SK-N-SH (cell line): Measurements from ENCODE around the gene ZNF275.

Source experiments
- EZH2phosphoT487 ChIP-seq: fragments of 200-600 bp; sonication (generic); IDR thresholded peaks from 2 replicates; pipeline ENCODE4 v1.6.1; 2017; ENCODE audit warnings: low read depth, mixed run types, mild to moderate bottlenecking, antibody characterized with exemption, moderate library complexity, borderline replicate concordance
- FOXM1 ChIP-seq: IDR thresholded peaks from 2 replicates; pipeline ENCODE4 v1.4.0; 2012; ENCODE audit warnings: low read depth, mild to moderate bottlenecking
- GABPA ChIP-seq: IDR thresholded peaks from 2 replicates; pipeline ENCODE4 v1.4.0; 2012; ENCODE audit warnings: low read depth, mild to moderate bottlenecking
- TAF1 ChIP-seq: IDR thresholded peaks from 2 replicates; pipeline ENCODE4 v1.6.1; 2012; ENCODE audit warnings: low read depth, mild to moderate bottlenecking, low read length, moderate library complexity, borderline replicate concordance
- TCF12 ChIP-seq: IDR thresholded peaks from 2 replicates; pipeline ENCODE4 v1.4.0; 2012
- TF ChIP-seq, protein P1 (sequence below): fragments of 200-600 bp; sonication (generic); IDR thresholded peaks from 2 replicates; pipeline ENCODE4 v1.6.1; 2017; ENCODE audit warnings: antibody characterized with exemption, mild to moderate bottlenecking, moderate library complexity
- TF ChIP-seq, protein P2 (sequence below): IDR thresholded peaks from 2 replicates; pipeline ENCODE4 v1.6.1; 2012; ENCODE audit warnings: mild to moderate bottlenecking, low read depth, low read length, moderate library complexity

DNA sequence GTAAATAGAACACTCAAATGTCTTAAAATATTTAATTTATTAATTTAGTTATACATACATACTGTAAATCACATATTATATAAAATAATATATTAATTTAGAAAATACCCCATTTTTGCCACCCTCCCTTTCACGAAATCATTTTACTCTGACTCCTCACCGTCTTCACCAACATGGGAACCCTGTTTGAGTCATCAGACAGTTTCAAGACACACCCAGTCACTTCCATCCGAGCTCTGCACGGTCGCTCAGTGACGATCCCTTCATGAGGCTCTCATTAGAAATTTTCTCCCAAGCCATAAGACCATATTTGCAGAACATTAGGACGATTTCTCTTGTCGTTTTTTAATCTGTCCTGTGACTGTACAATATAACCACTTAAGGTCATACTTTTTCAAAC lies 14.5 kb downstream of the ZNF275 start:
- no peak for TF ChIP-seq EZH2phosphoT487
- TF ChIP-seq, protein P1, sequence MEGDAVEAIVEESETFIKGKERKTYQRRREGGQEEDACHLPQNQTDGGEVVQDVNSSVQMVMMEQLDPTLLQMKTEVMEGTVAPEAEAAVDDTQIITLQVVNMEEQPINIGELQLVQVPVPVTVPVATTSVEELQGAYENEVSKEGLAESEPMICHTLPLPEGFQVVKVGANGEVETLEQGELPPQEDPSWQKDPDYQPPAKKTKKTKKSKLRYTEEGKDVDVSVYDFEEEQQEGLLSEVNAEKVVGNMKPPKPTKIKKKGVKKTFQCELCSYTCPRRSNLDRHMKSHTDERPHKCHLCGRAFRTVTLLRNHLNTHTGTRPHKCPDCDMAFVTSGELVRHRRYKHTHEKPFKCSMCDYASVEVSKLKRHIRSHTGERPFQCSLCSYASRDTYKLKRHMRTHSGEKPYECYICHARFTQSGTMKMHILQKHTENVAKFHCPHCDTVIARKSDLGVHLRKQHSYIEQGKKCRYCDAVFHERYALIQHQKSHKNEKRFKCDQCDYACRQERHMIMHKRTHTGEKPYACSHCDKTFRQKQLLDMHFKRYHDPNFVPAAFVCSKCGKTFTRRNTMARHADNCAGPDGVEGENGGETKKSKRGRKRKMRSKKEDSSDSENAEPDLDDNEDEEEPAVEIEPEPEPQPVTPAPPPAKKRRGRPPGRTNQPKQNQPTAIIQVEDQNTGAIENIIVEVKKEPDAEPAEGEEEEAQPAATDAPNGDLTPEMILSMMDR = no peak
- TF ChIP-seq, protein P2, sequence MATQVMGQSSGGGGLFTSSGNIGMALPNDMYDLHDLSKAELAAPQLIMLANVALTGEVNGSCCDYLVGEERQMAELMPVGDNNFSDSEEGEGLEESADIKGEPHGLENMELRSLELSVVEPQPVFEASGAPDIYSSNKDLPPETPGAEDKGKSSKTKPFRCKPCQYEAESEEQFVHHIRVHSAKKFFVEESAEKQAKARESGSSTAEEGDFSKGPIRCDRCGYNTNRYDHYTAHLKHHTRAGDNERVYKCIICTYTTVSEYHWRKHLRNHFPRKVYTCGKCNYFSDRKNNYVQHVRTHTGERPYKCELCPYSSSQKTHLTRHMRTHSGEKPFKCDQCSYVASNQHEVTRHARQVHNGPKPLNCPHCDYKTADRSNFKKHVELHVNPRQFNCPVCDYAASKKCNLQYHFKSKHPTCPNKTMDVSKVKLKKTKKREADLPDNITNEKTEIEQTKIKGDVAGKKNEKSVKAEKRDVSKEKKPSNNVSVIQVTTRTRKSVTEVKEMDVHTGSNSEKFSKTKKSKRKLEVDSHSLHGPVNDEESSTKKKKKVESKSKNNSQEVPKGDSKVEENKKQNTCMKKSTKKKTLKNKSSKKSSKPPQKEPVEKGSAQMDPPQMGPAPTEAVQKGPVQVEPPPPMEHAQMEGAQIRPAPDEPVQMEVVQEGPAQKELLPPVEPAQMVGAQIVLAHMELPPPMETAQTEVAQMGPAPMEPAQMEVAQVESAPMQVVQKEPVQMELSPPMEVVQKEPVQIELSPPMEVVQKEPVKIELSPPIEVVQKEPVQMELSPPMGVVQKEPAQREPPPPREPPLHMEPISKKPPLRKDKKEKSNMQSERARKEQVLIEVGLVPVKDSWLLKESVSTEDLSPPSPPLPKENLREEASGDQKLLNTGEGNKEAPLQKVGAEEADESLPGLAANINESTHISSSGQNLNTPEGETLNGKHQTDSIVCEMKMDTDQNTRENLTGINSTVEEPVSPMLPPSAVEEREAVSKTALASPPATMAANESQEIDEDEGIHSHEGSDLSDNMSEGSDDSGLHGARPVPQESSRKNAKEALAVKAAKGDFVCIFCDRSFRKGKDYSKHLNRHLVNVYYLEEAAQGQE = no peak
- TF ChIP-seq GABPA = no peak
- TF ChIP-seq TAF1 = no peak
- no peak for TF ChIP-seq FOXM1
- TF ChIP-seq TCF12 = no peak
